ENCODE results near the gene SDK1.
"Not testable (repeated sequence)": the region's sequence is repeated elsewhere in the genome, so short reads cannot be mapped to it uniquely, and the experiment has no call there.

The SDK1 gene

GRCh38 chr7:3683546-3684539, 382.8 kb downstream of the SDK1 start:
- DNase-seq, result no peak

GRCh38 chr7:3688071-3688470, 387.0 kb downstream of the SDK1 start:
- DNase-seq, result no peak

- no peak for DNase-seq
Observed at GRCh38 chr7:3688842-3689241, 387.8 kb downstream of the SDK1 start.

- no peak for DNase-seq
Observed at GRCh38 chr7:3691478-3692158, 390.6 kb downstream of the SDK1 start.

- no peak for DNase-seq
Observed at GRCh38 chr7:3695602-3696001, 394.6 kb downstream of the SDK1 start.

- DNase-seq, result no peak
Observed at GRCh38 chr7:3696113-3696512, 395.1 kb downstream of the SDK1 start.

- no peak for DNase-seq
Observed at GRCh38 chr7:3697472-3697871, 396.4 kb downstream of the SDK1 start.

- DNase-seq, result no peak
Observed at GRCh38 chr7:3705258-3705657, 404.2 kb downstream of the SDK1 start.

- DNase-seq, result not testable (repeated sequence)
Observed at GRCh38 chr7:3706091-3706490, 405.0 kb downstream of the SDK1 start.

GRCh38 chr7:3710122-3710521, 409.1 kb downstream of the SDK1 start:
- no peak for DNase-seq

- DNase-seq, result no peak
Observed at GRCh38 chr7:3710531-3710930, 409.5 kb downstream of the SDK1 start.

GRCh38 chr7:3712841-3713240, 411.8 kb downstream of the SDK1 start:
- DNase-seq, result no peak

- peak in 1 of 2 donors; percentile 3 for DNase-seq
Observed at GRCh38 chr7:3721422-3721821, 420.4 kb downstream of the SDK1 start.

GRCh38 chr7:3722396-3722922, 421.4 kb downstream of the SDK1 start:
- DNase-seq, result no peak

GRCh38 chr7:3725155-3726059, 424.4 kb downstream of the SDK1 start:
- DNase-seq, result no peak

GRCh38 chr7:3730276-3730675, 429.2 kb downstream of the SDK1 start:
- DNase-seq, result no peak

GRCh38 chr7:3732395-3733005, 431.4 kb downstream of the SDK1 start:
- no peak for DNase-seq

- no peak for DNase-seq
Observed at GRCh38 chr7:3733541-3734140, 432.6 kb downstream of the SDK1 start.

GRCh38 chr7:3738964-3739363, 437.9 kb downstream of the SDK1 start:
- DNase-seq, result no peak

- no peak for DNase-seq
Observed at GRCh38 chr7:3739983-3740382, 438.9 kb downstream of the SDK1 start.

- DNase-seq, result peak in 1 of 2 donors; percentile 1
Observed at GRCh38 chr7:3747467-3747866, 446.4 kb downstream of the SDK1 start.

GRCh38 chr7:3748389-3748788, 447.3 kb downstream of the SDK1 start:
- no peak for DNase-seq

Data from inflammatory macrophage treated with lipopolysaccharide for 1 hour (primary cell).